Thyroid gland (tissue), 4 donors: Measurements from ENCODE around the gene IKZF2.

Experiments
- POLR2A ChIP-seq, 2 donors: fragments of 450-650 bp; IDR thresholded peaks; one replicate each; pipeline ENCODE4 v1.6.1; 2017; ENCODE audit warnings: antibody characterized with exemption in 2 of 2, mild to moderate bottlenecking in 2 of 2, moderate library complexity in 1 of 2
- TF ChIP-seq, protein P1 (sequence below), 6 experiments: fragments of 200-600 bp in 3 of 6; fragments of 450-650 bp in 3 of 6; sonication (generic) in 3 of 6; IDR thresholded peaks; one replicate each; pipeline ENCODE4 v1.5.1; 2016 to 2019; ENCODE audit warnings: antibody characterized with exemption in 6 of 6, mild to moderate bottlenecking in 2 of 6, inconsistent platforms in 1 of 6, moderate library complexity in 1 of 6

DNA sequence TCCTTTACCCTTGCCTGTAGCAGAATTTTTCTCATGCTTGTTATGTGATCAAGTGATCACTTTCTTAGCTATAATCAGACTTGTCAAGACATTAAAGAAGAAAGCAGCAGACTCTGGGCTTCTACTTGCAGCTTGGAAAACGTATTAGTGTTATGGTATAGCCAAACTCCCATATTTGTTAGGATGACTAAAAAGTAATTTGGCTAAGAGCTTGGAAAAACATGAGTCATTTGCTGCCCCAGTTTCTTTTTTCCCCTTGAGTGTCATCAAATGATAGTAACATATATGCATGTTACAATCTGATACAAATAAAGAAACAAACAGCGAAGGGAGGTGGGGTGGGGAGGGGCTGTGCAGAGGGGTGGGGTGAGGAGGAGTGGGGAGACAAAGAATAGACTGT, 155.5 kb downstream of the IKZF2 start:
- no peak for TF ChIP-seq POLR2A (IDR thresholded peaks at IDR 0.05)
- TF ChIP-seq, protein P1, sequence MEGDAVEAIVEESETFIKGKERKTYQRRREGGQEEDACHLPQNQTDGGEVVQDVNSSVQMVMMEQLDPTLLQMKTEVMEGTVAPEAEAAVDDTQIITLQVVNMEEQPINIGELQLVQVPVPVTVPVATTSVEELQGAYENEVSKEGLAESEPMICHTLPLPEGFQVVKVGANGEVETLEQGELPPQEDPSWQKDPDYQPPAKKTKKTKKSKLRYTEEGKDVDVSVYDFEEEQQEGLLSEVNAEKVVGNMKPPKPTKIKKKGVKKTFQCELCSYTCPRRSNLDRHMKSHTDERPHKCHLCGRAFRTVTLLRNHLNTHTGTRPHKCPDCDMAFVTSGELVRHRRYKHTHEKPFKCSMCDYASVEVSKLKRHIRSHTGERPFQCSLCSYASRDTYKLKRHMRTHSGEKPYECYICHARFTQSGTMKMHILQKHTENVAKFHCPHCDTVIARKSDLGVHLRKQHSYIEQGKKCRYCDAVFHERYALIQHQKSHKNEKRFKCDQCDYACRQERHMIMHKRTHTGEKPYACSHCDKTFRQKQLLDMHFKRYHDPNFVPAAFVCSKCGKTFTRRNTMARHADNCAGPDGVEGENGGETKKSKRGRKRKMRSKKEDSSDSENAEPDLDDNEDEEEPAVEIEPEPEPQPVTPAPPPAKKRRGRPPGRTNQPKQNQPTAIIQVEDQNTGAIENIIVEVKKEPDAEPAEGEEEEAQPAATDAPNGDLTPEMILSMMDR (IDR thresholded peaks at IDR 0.05) = no peak
